Hematopoietic multipotent progenitor cell treated with erythropoietin and hydrocortisone succinate and interleukin-3 and kit ligand, for 15 days (in vitro differentiated cells): ENCODE results near the gene CUX1.

Experiments
- DNase-seq: peaks from one replicate; pipeline ENCODE4 v3.0.0-alpha.2; 2015; ENCODE audit warnings: low spot score

CUX1 gene

DNA sequence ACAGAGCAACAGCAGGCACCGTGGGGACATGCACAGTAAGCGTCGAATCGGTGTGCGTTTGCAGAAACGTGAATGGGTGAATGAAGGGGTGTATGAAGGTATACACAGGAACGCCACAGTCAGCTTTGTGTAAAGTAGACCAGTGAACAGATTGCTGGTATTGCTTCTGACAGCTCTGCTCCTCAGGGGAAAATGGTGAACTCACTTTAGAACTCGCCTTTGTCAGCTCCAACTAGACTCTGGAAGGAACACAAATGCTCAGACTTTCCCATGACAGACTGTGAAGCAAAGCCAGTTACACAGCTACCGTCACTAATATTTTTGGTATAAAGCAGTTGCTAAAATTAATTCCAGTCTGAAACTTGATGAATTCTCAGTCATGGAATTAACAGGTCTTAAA lies 78.9 kb downstream of the CUX1 start:
- DNase-seq: no peak

GRCh38 chr7:101896941-101897340 lies 79.5 kb downstream of the CUX1 start:
- no peak for DNase-seq

DNA sequence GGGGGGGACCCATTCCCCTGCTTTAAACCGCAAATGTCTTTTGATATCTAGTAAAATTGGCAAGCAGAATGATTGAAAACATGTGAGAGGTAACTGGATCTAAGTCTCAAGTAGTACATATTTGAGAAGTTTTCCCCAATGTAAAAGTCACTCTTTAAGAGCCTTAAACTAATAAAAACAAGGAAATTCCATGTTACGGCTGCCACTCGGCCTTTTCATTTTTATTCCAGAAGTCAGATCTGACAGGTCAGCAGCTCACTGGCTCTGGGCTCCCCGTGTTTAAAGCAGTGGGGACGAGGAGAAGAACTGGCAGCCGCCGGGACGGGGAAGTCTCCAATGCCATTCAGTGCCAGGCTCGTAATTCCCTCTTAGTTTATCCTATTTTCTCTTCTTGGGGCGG lies 80.7 kb downstream of the CUX1 start:
- no peak for DNase-seq

DNA sequence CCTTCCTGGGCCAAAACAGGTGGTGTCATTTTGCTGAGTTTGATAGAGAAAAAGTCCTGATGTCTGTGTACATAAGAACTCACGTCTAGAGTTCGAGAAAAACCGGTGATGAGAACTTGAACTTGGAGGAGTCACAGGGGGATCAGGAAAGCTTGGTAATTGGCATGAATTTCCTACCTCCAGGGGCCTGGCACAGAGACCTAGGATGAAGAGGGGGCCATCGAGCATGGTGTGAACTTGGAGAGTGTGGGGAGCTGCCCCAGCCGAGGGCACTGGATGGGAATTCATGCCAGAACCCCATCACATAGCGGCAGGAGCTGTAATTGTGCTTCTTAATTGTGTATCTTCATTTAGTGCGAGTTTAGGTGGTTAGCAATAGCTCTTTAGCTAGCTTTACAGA lies 82.2 kb downstream of the CUX1 start:
- DNase-seq: no peak

- DNase-seq: no peak
These were observed 82.7 kb downstream of the CUX1 start for GRCh38 chr7:101900103-101900502.

- no peak for DNase-seq
These were observed 84.5 kb downstream of the CUX1 start for GRCh38 chr7:101901661-101902491.

- DNase-seq: no peak
These were observed 85.5 kb downstream of the CUX1 start for GRCh38 chr7:101902680-101903514.

DNA sequence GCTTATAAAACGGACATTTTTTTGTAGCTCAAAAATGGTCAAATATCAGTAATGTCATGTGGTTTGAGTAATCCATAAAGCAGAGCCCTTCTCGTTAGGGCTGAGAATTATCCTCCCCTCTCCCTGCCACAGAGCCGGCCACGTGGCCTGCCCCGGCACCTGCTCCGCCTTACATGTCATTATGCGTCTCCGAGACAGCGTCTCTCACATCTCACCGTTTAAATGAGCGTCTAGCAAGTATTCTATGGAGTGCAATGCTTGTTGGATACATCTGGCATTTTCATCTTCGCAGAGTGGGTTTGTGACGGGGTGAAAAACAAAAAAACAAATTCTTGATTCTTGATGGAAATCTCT lies 86.1 kb downstream of the CUX1 start:
- no peak for DNase-seq

- DNase-seq: no peak
These were observed 86.6 kb downstream of the CUX1 start for GRCh38 chr7:101904019-101904418.

GRCh38 chr7:101905203-101905865 lies 87.9 kb downstream of the CUX1 start:
- no peak for DNase-seq

DNA sequence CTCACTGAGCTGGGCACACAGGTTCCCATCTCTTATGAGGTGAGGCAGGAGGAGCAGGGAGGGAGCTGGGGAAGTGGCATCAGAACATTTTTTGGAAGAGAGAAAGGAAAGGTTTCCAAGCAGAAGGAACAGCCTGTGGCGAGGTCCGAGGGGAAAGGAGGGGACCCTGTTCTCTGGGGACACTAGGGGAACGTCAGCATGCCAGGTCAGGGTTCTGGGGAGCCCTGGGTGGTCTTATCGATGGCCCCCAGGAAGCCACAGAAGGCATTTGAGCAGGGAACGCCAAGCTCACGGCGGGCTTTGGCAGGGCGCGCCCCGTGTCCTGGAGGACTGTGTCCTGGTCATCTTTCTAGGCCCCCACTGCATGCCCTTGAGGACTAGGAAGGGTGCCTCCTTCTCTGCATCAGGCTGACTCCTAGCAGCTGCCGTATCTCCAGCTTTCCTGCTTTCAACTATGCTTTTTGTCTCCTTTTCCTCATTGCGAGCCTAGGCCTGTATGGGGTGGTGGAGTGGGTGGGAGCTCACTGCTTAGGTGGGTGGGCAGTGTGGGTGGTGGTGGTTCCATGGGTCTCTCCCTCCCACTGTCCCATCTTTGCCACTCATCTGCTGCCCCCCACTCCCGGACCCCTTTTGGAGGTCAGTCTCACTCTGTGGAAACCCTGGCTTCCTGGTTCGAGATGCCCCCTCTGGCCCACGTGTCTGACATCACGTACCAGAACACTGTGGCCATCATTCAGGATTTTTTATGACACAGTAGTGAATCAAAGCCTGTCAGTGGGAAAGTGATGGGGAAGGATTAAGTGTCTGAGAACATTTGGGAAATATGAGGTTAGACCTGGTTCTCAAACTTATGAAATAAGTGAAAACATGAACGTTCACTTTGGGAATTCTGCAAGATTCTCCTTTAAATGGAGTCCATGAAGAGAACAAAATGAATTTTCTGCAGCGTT lies 89.1 kb downstream of the CUX1 start:
- DNase-seq: no peak

DNA sequence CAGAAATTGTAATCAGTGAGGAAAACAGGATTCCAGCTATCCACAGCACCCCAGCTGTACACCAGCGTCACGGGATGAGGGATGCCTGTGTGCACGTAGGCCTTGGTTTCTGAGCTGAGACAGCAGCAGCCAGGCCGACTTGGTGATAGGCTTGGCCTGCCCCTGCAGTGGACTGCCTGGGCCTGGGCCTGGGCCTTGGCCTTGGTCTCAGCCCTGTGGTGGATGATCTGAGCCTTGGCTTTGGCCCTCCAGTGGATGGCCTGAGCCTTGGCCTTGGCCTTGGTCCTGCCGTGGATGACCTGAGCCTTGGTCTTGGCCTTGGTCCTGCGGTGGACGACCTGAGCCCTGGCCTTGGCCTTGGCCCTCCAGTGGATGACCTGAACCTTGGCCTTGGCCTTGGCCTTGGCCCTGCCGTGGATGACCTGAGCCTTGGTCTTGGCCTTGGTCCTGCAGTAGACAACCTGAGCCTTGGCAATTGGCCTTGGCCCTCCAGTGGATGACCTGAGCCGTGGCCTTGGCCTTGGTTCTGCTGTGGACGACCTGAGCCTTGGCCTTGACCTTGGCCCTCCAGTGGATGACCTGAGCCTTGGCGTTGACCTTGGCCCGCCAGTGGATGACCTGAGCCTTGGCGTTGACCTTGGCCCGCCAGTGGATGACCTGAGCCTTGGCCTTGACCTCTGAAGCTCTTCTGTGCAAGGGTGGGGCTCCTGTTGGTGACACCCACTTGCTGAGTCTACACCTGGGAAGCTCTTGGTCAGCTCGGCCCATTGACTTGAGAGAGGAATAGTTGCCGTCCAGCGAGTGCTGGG lies 93.8 kb downstream of the CUX1 start:
- DNase-seq: no peak

GRCh38 chr7:101911800-101912715 lies 94.6 kb downstream of the CUX1 start:
- DNase-seq: no peak

DNA sequence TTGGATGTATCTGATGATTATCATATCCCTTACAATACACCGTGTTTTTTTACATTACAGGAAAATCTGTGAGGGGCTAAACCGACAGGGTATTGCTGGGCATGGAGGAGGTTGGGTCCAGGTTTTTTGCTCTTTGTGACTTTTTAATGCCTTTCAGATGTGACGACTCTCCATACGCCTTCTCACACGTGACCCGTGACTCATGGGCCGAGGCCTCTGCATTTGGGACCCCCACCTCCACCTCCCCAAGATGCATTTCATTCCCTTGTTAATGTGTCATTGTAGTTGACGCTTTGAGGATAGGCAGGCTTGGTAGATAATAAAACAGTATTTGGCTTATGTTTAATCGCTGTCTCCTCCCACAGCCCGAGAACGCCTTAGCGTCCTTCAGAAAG lies 95.3 kb downstream of the CUX1 start:
- DNase-seq: no peak

GRCh38 chr7:101913247-101913721 lies 95.9 kb downstream of the CUX1 start:
- DNase-seq: no peak

- DNase-seq: peak; percentile 34
These were observed 96.4 kb downstream of the CUX1 start for GRCh38 chr7:101913851-101914250.

DNA sequence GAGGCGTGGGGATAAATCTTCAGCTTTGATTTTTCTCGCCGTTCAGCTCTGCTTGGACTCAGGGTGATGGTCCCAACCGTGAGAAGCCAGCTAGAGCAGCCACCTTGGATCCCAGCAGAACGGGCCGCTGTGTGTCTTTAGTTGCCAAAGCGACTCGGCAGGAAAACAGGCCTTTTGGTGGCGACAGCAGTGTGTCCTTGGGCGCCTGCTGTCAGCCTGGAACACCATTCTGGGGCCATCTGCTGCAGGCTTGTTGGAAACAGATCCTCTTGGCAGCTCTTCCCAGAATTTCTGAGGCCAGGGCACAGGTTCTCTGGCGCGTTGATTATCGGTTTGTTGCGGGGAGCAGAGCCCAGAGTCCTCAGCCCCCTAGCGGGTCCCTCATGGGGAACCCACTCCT lies 97.6 kb downstream of the CUX1 start:
- no peak for DNase-seq

DNA sequence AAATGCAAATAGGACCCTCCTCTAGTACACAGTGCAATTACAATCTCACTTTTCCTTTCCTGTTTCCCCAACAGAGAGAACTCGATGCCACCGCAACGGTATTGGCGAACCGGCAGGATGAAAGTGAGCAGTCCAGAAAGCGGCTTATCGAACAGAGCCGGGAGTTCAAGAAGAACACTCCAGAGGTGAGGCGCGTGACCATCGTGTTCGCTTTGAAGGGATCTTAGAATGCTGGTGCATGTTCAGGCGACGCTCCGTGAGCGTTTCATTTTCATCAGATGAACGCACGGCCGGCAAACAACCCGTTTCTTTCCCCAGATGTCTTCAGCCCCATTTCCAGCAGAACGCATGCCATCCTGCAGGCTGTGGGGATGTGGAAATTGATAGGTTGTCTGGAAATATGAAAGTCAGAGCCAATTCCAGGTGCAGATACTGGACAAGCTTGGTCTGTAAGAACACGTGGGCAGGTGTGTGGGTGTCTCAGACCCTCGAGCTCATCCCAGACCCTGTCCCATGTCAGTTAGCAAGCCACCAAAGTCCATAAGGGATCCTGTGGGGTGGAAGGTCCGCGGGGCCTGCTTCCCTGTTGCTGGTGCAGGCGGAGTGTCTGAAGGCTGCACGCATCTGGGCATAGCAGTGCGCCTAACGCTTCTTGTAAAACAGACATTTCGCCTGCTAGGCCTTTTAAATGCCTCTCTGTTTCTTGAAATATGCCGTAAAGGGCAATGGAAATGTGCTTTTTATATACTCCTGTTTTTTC lies 98.8 kb downstream of the CUX1 start:
- DNase-seq: no peak

GRCh38 chr7:101916876-101917275 lies 99.5 kb downstream of the CUX1 start:
- DNase-seq: no peak
